ENCODE data around the gene DEPDC5. TPM values are rescaled to one million over a fixed set of nuclear protein-coding genes. Genes with fewer than 3 reads are reported as not detected.

DEPDC5 gene
- total and polyA plus RNA-seq, 10 of the 15 experiments (the other 5 are each of a cell fraction or from before 2014, with no cell fraction given), result 3.0 to 38.9 (median 22.8) TPM

DNA sequence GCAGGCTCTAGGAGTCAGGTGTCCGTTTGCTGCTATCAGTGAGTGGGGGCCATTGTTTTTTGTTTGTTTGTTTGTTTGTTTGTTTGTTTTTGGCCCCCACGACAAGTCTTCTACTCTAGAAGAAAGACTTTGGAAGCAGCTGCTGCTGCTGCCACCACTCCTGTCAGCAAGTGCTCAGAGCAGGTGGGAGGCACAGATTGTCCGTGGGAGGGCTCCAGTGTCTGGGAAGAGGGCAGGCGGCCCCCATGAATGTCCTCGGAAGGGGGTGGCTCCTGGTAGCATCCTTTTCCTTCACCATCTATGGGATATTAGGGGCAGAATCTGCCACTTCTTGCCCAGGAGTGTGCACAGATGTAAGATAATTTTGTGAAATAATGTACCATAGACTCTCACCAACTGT lies 152.8 kb downstream of the DEPDC5 start (continued):
- TF ChIP-seq, protein P1, sequence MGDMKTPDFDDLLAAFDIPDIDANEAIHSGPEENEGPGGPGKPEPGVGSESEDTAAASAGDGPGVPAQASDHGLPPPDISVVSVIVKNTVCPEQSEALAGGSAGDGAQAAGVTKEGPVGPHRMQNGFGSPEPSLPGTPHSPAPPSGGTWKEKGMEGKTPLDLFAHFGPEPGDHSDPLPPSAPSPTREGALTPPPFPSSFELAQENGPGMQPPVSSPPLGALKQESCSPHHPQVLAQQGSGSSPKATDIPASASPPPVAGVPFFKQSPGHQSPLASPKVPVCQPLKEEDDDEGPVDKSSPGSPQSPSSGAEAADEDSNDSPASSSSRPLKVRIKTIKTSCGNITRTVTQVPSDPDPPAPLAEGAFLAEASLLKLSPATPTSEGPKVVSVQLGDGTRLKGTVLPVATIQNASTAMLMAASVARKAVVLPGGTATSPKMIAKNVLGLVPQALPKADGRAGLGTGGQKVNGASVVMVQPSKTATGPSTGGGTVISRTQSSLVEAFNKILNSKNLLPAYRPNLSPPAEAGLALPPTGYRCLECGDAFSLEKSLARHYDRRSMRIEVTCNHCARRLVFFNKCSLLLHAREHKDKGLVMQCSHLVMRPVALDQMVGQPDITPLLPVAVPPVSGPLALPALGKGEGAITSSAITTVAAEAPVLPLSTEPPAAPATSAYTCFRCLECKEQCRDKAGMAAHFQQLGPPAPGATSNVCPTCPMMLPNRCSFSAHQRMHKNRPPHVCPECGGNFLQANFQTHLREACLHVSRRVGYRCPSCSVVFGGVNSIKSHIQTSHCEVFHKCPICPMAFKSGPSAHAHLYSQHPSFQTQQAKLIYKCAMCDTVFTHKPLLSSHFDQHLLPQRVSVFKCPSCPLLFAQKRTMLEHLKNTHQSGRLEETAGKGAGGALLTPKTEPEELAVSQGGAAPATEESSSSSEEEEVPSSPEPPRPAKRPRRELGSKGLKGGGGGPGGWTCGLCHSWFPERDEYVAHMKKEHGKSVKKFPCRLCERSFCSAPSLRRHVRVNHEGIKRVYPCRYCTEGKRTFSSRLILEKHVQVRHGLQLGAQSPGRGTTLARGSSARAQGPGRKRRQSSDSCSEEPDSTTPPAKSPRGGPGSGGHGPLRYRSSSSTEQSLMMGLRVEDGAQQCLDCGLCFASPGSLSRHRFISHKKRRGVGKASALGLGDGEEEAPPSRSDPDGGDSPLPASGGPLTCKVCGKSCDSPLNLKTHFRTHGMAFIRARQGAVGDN (IDR thresholded peaks at IDR 0.05), result no peak
- no peak for TF ChIP-seq ZNF24 (IDR thresholded peaks at IDR 0.05)
- TF ChIP-seq, protein P2, sequence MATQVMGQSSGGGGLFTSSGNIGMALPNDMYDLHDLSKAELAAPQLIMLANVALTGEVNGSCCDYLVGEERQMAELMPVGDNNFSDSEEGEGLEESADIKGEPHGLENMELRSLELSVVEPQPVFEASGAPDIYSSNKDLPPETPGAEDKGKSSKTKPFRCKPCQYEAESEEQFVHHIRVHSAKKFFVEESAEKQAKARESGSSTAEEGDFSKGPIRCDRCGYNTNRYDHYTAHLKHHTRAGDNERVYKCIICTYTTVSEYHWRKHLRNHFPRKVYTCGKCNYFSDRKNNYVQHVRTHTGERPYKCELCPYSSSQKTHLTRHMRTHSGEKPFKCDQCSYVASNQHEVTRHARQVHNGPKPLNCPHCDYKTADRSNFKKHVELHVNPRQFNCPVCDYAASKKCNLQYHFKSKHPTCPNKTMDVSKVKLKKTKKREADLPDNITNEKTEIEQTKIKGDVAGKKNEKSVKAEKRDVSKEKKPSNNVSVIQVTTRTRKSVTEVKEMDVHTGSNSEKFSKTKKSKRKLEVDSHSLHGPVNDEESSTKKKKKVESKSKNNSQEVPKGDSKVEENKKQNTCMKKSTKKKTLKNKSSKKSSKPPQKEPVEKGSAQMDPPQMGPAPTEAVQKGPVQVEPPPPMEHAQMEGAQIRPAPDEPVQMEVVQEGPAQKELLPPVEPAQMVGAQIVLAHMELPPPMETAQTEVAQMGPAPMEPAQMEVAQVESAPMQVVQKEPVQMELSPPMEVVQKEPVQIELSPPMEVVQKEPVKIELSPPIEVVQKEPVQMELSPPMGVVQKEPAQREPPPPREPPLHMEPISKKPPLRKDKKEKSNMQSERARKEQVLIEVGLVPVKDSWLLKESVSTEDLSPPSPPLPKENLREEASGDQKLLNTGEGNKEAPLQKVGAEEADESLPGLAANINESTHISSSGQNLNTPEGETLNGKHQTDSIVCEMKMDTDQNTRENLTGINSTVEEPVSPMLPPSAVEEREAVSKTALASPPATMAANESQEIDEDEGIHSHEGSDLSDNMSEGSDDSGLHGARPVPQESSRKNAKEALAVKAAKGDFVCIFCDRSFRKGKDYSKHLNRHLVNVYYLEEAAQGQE (IDR thresholded peaks at IDR 0.05; ENCODE audit: low read depth, low read length), result no peak

DNA sequence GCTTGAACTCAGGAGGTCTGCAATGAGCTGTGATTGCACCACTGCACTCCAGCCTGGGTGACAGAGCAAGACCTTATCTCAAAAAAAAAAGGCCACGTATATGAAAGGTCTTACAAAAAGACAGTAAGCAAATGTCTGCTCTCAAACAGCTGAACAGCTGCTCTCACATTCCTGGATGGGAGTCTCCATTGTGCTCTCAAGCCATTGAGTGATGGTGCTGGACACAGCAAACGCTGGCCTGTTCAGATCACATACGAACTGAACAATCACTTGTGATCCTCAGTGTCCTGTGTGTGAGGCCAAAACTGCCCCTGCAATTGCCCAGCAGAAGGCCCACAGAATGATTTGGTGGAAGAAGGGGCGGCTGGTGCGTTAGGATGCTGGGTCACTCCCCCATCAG lies 156.2 kb downstream of the DEPDC5 start:
- Histone ChIP-seq H3K4me3 (no peak overlapping the region), H3K27ac (ENCODE audit: control insufficient read depth, insufficient read depth) (no peak overlapping the region), H3K79me2 (ENCODE audit: control insufficient read depth, insufficient read depth, low read length) (no peaks in the 10 kb centered on the region), H4K20me1 (ENCODE audit: control insufficient read depth, insufficient read depth) (no peaks in the 10 kb centered on the region), H3K36me3 (ENCODE audit: control insufficient read depth in 2 of 2, insufficient read depth in 2 of 2, low read length in 1 of 2) (peaks cover 3 to 7% of the 10 kb centered on the region in 2 experiments; a peak in 3 of 4 replicates), H3K4me1 (ENCODE audit: control insufficient read depth, insufficient read depth, low read length) (no peaks in the 10 kb centered on the region), H3K27me3 (replicated peaks in 1 of 2; ENCODE audit: control insufficient read depth in 2 of 2, insufficient read depth in 2 of 2, low read length in 1 of 2) (no peaks in the 10 kb centered on the region), H3K9me3 (replicated peaks; ENCODE audit: control insufficient read depth, insufficient read depth, low read length) (no peaks in the 10 kb centered on the region), H3K4me2 (ENCODE audit: control insufficient read depth, insufficient read depth) (no peak overlapping the region), H3K9ac (ENCODE audit: control insufficient read depth, insufficient read depth, low read length) (no peak overlapping the region), H2AFZ (ENCODE audit: control insufficient read depth, low read depth, low read length) (no peak overlapping the region)
- FAIRE-seq (no peak), DNase-seq (ENCODE audit: low read depth, low spot score) (no peak), ATAC-seq (no peak)
- WGBS (ENCODE audit: insufficient coverage, insufficient replicate concordance, low lambda C conversion rate, missing lambda C conversion rate), result 88% methylated on average over 5 of the region's 5 CpGs
- intact Hi-C loops (cut with micrococcal nuclease; ENCODE audit: unreplicated experiment), result no loop called here
- SMC1A ChIA-PET (ENCODE audit: uncharacterized antibody, unreplicated experiment), result no interaction called here
- POLR2A ChIA-PET, result no interaction called here
- BruUV-seq (replicated peaks), result no TSS peak
- CTCF ChIA-PET, result interaction anchor here (0.8 to 1.5 kb wide), 2 partner anchors 9 to 60 kb away, joined by 3 read pairs; no protein-coding TSS in a partner anchor
- RAD21 ChIA-PET (ENCODE audit: unreplicated experiment), result no interaction called here
- in situ Hi-C loops (cut with MboI), result no loop called here
- TF ChIP-seq HCFC1 (IDR thresholded peaks at IDR 0.05; ENCODE audit: low read length) (no peak), POLR2A (IDR thresholded peaks at IDR 0.05; ENCODE audit: low read depth, low read length) (no peak), NR2C1 (IDR thresholded peaks at IDR 0.05) (no peak), ZNF217 (IDR thresholded peaks at IDR 0.05) (no peak), RUNX3 (IDR thresholded peaks at IDR 0.05; ENCODE audit: low read length) (no peak), SREBF1 (IDR thresholded peaks at IDR 0.05; ENCODE audit: low read length) (no peak), CHD4 (IDR thresholded peaks at IDR 0.05) (no peak), CBX3 (IDR thresholded peaks at IDR 0.05; ENCODE audit: borderline replicate concordance, low read depth) (no peak), RFX5 (IDR thresholded peaks at IDR 0.05; ENCODE audit: low read depth, low read length) (no peak), SREBF2 (IDR thresholded peaks at IDR 0.05; ENCODE audit: low read length) (no peak)
- TF ChIP-seq, protein P3, sequence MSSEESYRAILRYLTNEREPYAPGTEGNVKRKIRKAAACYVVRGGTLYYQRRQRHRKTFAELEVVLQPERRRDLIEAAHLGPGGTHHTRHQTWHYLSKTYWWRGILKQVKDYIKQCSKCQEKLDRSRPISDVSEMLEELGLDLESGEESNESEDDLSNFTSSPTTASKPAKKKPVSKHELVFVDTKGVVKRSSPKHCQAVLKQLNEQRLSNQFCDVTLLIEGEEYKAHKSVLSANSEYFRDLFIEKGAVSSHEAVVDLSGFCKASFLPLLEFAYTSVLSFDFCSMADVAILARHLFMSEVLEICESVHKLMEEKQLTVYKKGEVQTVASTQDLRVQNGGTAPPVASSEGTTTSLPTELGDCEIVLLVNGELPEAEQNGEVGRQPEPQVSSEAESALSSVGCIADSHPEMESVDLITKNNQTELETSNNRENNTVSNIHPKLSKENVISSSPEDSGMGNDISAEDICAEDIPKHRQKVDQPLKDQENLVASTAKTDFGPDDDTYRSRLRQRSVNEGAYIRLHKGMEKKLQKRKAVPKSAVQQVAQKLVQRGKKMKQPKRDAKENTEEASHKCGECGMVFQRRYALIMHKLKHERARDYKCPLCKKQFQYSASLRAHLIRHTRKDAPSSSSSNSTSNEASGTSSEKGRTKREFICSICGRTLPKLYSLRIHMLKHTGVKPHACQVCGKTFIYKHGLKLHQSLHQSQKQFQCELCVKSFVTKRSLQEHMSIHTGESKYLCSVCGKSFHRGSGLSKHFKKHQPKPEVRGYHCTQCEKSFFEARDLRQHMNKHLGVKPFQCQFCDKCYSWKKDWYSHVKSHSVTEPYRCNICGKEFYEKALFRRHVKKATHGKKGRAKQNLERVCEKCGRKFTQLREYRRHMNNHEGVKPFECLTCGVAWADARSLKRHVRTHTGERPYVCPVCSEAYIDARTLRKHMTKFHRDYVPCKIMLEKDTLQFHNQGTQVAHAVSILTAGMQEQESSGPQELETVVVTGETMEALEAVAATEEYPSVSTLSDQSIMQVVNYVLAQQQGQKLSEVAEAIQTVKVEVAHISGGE (CRISPR knock-in tag; IDR thresholded peaks at IDR 0.05), result no peak
